GM23338 (cell line): Measurements from ENCODE around the gene FGF19.

Experiments
- POLR2AphosphoS5 ChIP-seq: IDR thresholded peaks from 2 replicates; pipeline ENCODE4 v1.6.1; 2016; ENCODE audit warnings: antibody characterized with exemption, low read depth
- ZNF114 ChIP-seq: fragments of 250-450 bp; sonication (Bioruptor Pico); IDR thresholded peaks from 2 replicates; pipeline ENCODE4 v1.5.0; 2020; ENCODE audit warnings: mild to moderate bottlenecking, moderate library complexity
- TF ChIP-seq, protein P1 (sequence below), 2 experiments: fragments of 200-600 bp in 1 of 2; sonication (generic) in 1 of 2; conservative IDR thresholded peaks; 2 replicates each; pipeline versions ENCODE4 v1.5.1 to v1.6.1; 2016 to 2017; ENCODE audit warnings: antibody characterized with exemption in 2 of 2, low read depth in 2 of 2, mild to moderate bottlenecking in 2 of 2, moderate library complexity in 1 of 2
- TF ChIP-seq, protein P2 (sequence below): IDR thresholded peaks from one replicate; pipeline ENCODE4 v1.6.1; 2018; ENCODE audit warnings: antibody characterized with exemption; ENCODE audit not compliant: unreplicated experiment

DNA sequence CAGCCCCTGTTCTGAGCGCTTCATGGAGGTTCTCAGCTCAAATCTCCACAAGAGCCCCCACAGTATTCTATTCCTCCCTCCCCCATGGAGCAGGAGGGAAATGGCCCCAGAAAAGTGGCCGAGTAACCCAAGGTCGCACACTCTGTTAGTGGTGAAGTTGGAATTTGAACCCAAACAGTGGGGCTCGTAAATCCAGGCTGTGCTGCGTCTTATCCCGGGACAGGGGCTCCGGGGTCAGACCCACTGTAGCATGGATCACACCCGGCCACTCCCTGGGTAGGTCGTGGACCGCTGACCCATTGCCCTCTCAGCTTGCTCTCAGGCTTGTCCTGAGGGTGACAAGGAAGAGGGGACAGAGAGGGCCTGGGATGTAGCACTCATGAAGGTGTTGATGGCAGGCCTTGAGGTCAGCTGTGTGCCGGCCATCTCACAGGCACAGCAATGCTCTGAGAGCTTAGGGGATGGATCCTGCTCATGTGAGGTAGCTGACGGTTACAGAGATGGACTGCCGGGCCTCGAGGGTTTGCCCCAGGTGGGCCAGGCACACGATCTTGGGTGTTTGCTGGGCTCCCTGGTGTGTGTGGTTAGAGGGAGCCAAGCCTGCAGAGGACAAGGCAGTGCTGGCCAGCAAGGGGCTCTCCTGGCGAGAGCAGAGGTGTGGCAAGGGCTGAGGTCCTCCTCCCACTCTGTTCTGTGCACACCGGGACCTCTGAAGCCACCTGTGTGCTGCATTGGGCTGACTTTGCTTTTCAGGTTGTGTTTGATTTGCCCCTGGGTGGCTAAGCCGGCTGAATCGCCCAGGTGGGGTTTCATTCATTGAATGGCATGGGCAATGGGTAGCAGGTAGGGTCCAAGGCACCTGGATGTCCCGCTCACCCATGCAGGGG, 2.3 kb upstream of the FGF19 start:
- TF ChIP-seq, protein P1, sequence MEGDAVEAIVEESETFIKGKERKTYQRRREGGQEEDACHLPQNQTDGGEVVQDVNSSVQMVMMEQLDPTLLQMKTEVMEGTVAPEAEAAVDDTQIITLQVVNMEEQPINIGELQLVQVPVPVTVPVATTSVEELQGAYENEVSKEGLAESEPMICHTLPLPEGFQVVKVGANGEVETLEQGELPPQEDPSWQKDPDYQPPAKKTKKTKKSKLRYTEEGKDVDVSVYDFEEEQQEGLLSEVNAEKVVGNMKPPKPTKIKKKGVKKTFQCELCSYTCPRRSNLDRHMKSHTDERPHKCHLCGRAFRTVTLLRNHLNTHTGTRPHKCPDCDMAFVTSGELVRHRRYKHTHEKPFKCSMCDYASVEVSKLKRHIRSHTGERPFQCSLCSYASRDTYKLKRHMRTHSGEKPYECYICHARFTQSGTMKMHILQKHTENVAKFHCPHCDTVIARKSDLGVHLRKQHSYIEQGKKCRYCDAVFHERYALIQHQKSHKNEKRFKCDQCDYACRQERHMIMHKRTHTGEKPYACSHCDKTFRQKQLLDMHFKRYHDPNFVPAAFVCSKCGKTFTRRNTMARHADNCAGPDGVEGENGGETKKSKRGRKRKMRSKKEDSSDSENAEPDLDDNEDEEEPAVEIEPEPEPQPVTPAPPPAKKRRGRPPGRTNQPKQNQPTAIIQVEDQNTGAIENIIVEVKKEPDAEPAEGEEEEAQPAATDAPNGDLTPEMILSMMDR (conservative IDR thresholded peaks at IDR 0.05; ENCODE audit: low read depth in 2 of 2), result no peak
- TF ChIP-seq, protein P2, sequence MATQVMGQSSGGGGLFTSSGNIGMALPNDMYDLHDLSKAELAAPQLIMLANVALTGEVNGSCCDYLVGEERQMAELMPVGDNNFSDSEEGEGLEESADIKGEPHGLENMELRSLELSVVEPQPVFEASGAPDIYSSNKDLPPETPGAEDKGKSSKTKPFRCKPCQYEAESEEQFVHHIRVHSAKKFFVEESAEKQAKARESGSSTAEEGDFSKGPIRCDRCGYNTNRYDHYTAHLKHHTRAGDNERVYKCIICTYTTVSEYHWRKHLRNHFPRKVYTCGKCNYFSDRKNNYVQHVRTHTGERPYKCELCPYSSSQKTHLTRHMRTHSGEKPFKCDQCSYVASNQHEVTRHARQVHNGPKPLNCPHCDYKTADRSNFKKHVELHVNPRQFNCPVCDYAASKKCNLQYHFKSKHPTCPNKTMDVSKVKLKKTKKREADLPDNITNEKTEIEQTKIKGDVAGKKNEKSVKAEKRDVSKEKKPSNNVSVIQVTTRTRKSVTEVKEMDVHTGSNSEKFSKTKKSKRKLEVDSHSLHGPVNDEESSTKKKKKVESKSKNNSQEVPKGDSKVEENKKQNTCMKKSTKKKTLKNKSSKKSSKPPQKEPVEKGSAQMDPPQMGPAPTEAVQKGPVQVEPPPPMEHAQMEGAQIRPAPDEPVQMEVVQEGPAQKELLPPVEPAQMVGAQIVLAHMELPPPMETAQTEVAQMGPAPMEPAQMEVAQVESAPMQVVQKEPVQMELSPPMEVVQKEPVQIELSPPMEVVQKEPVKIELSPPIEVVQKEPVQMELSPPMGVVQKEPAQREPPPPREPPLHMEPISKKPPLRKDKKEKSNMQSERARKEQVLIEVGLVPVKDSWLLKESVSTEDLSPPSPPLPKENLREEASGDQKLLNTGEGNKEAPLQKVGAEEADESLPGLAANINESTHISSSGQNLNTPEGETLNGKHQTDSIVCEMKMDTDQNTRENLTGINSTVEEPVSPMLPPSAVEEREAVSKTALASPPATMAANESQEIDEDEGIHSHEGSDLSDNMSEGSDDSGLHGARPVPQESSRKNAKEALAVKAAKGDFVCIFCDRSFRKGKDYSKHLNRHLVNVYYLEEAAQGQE, result no peak
- TF ChIP-seq POLR2AphosphoS5 (no peak), ZNF114 (no peak)
